ENCODE data around the gene MTMR12. TPM values are rescaled to one million over a fixed set of nuclear protein-coding genes. Genes with fewer than 3 reads are reported as not detected.
A peak's percentile ranks its signal among the peaks of the same experiment; 100 is the strongest.

MTMR12 gene, protein sequence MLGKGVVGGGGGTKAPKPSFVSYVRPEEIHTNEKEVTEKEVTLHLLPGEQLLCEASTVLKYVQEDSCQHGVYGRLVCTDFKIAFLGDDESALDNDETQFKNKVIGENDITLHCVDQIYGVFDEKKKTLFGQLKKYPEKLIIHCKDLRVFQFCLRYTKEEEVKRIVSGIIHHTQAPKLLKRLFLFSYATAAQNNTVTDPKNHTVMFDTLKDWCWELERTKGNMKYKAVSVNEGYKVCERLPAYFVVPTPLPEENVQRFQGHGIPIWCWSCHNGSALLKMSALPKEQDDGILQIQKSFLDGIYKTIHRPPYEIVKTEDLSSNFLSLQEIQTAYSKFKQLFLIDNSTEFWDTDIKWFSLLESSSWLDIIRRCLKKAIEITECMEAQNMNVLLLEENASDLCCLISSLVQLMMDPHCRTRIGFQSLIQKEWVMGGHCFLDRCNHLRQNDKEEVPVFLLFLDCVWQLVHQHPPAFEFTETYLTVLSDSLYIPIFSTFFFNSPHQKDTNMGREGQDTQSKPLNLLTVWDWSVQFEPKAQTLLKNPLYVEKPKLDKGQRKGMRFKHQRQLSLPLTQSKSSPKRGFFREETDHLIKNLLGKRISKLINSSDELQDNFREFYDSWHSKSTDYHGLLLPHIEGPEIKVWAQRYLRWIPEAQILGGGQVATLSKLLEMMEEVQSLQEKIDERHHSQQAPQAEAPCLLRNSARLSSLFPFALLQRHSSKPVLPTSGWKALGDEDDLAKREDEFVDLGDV
- total RNA-seq = 10 to 100 TPM in 7 of 8 experiments, 1 to 10 TPM in 1; 6.3 to 22.1 (median 13.2) TPM

DNA sequence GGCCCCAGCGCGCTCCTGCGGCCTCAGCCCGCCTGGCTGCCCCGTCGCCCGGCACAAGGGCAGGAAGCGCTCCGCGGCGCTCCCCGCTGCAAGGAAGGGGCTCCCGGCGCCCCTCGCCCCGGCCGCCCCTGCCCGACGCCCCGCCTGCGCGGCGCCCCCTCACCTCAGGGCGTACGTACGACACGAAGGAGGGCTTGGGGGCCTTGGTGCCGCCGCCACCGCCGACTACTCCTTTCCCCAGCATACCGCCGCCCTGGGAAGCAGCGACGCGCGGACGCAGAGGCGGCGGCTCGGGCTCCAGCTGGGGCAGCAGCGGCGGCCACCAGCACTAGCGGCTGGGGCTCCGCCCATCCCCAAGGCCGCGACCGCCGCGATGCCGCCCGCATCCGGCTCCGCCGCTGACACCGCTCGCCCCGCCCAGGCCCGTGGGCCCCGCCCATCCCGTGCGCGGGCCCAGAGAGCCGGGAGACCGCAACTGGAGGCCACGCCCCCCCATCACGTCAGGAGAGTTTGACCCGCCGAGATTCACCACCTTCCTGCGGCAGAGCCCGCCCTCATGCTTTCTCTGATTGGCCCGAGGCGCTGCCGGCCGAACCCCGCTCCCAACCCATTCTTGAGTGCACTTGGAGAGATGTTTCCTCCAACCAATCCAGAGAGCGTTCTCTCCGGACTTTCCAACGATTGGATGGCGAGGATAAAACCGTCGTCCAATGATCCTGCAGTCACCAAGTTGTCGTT, at the start of gene MTMR12:
Gene MTMR12, minus strand, starts transcription at position 345 of the 738 bp plus-strand sequence. Its CDS starts 101 bp downstream, at position 244.
- Histone ChIP-seq H3K4me1 (replicated peaks in 1 of 2) (peaks cover 6 to 7% of the 10 kb centered on the region in 2 donors), H3K27ac (peak within 1 kb of the TSS; percentile 87 to 92), H3K4me3 (peak within 1 kb of the TSS; percentile 68 to 89 (median 79))
- WGBS, 10 experiments = 0% methylated on average over 1 to 11 of the region's 83 CpGs; no CpG with 5 or more reads in 5 of the 10 experiments
- ATAC-seq (replicated peaks in 6 of 8) = peak; percentile 92 to 95 (median 94)
- in situ Hi-C loops (cut with MboI; ENCODE audit: low pct_unique_long_range_greater_than_20kb in 2 of 9, low sequenced_read_pairs in 9 of 9, unreplicated experiment in 9 of 9) = no loop called here

DNA sequence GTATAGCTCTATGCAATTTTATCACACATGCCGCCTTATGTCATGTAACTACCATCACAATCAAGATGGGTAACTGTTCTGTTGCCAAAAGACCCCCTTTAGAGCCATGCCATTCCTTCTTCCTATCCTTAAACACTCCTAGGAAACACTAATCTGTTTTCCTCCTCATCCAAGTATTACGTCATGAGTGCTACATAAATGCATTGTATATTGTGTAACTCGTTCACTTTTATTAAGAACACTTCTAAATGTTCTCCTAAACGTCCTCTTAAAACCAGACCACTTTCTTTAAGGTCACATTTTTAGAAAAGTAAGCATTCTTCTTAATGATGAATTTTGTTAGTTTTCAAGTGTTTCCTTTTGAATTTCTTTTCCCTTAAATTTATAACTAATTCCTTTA, 49.8 kb upstream of the MTMR12 start:
- ATAC-seq (replicated peaks in 6 of 8) = no peak
- in situ Hi-C loops (cut with MboI; ENCODE audit: low pct_unique_long_range_greater_than_20kb in 2 of 9, low sequenced_read_pairs in 9 of 9, unreplicated experiment in 9 of 9) = no loop called here

DNA sequence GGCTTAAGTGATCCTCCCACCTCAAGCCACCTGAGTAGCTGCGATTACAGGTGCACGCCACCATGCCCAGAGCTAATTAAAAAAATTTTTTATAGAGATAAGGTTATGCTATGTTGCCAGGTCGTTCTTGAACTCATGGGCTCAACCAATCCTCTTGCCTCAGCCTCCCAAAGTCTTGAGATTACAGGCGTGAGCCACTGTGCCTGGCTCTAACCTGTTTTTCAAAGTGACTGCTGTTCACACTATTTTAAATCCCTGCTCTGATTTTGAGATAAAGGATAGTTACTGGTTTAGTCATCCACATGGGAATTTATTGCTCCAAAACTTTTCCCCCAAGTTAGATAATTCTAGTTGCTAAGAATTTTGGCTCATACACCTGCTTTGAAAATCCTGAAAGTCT, 48.2 kb upstream of the MTMR12 start:
- WGBS, 10 experiments = 88 to 100% (median 97%) methylated on average over 1 to 4 of the region's 4 CpGs; no CpG with 5 or more reads in 2 of the 10 experiments
- Histone ChIP-seq H3K27ac (no peak overlapping the region), H3K4me3 (no peak overlapping the region), H3K4me1 (replicated peaks in 1 of 2) (no peaks in the 10 kb centered on the region)
- no peak for ATAC-seq (replicated peaks in 6 of 8)
- in situ Hi-C loops (cut with MboI; ENCODE audit: low pct_unique_long_range_greater_than_20kb in 2 of 9, low sequenced_read_pairs in 9 of 9, unreplicated experiment in 9 of 9) = no loop called here

More for the DNA sequence above, 49.8 kb upstream of the MTMR12 start:
- H3K4me3 ChIP-seq = no peak overlapping the region
- H3K27ac ChIP-seq = no peak overlapping the region
- 67 to 100% (median 94%) methylated on average over 2 to 4 of the region's 4 CpGs; no CpG with 5 or more reads in 1 of the 10 experiments for WGBS, 10 experiments
- no peaks in the 10 kb centered on the region for H3K4me1 ChIP-seq (replicated peaks in 1 of 2)

DNA sequence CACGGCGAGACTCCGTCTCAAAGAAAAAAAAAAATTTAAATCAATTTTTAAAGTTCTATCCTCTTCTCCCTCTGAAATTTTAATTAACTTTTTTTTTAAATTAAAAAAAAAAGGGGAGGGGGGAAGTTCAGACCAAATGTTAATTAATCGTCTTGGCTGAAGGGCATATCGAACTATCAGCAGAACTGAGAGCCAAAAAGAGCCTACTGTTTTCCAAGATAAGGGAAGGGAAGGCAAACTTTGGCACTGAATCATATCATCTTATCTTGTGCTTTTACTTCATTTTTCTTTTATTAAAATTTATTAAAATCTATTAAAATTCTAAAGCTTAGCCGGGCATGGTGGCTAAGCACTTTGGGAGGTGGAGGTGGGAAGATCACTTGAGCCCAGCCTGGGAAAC, 45.9 kb upstream of the MTMR12 start:
- Histone ChIP-seq H3K4me3 (no peak overlapping the region), H3K4me1 (replicated peaks in 1 of 2) (no peaks in the 10 kb centered on the region), H3K27ac (no peak overlapping the region)
- in situ Hi-C loops (cut with MboI; ENCODE audit: low pct_unique_long_range_greater_than_20kb in 2 of 9, low sequenced_read_pairs in 9 of 9, unreplicated experiment in 9 of 9) = no loop called here
- no peak for ATAC-seq (replicated peaks in 6 of 8)
- 14 to 100% (median 87%) methylated on average over 1 to 6 of the region's 6 CpGs; no CpG with 5 or more reads in 1 of the 10 experiments for WGBS, 10 experiments

DNA sequence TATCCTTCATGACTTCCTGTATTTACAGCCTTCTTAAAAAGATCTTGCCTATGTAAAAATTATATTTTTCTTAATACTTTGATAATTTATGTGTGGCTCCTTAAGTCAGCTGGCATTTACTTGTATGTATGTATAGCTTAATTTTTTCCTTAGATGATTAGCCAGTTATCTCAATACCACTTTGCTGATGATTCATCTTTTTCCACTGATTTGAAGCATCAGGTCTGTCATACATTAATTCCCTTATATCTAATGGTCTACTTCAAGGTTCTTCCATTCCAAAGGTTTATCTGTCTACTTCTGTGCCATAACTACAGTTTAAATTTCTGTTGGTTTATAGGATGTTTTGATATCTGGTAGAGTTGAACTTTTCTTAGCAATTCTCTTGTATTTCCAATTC, 44.9 kb upstream of the MTMR12 start:
- no peak for ATAC-seq (replicated peaks in 6 of 8)
- H3K4me1 ChIP-seq (replicated peaks in 1 of 2) = no peaks in the 10 kb centered on the region
- no peak overlapping the region for H3K27ac ChIP-seq
- H3K4me3 ChIP-seq = no peak overlapping the region
- in situ Hi-C loops (cut with MboI; ENCODE audit: low pct_unique_long_range_greater_than_20kb in 2 of 9, low sequenced_read_pairs in 9 of 9, unreplicated experiment in 9 of 9) = no loop called here

DNA sequence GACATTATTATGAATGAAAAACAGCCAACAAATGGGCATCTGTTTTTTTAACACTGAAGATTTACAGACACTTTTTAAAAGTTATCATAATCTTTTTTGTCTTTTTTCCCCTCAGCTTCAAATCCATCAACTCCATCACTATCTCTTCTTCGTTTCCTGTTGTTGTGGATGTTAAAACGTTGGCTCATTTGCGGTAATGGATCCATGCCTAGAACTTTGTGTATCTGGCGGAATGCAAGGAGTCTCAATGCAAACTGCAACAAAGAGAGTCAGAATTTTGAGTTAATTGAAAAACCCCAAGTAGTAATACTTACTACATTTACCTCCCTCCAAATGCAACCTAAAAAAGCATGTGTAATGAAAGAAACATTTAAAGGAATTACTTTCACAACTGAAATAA, 42.9 kb upstream of the MTMR12 start:
- WGBS, 10 experiments = 50 to 100% (median 93%) methylated on average over 1 to 4 of the region's 4 CpGs; no CpG with 5 or more reads in 1 of the 10 experiments
- Histone ChIP-seq H3K27ac (no peak overlapping the region), H3K4me3 (no peak overlapping the region), H3K4me1 (replicated peaks in 1 of 2) (no peaks in the 10 kb centered on the region)
- in situ Hi-C loops (cut with MboI; ENCODE audit: low pct_unique_long_range_greater_than_20kb in 2 of 9, low sequenced_read_pairs in 9 of 9, unreplicated experiment in 9 of 9) = no loop called here
- no peak for ATAC-seq (replicated peaks in 6 of 8)

DNA sequence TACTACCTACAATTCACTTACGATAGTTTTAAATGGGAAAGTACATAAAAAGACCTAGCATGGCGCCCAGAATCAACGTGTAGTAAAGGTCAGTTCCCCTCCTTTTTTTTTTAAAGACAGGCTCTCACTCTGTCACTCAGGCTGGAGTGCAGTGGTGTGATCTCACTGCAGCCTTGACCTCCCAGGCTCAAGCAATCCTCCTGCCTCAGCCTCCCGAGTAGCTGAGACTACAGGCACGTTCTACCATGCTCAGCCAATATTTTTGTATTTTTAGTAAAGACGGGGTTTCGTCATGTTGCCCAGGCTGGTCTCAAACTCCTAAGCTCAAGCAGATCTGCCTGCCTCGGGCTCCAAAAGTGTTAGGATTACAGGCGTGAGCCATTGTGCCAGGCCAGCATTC, 40.7 kb upstream of the MTMR12 start:
- Histone ChIP-seq H3K4me3 (no peak overlapping the region), H3K4me1 (replicated peaks in 1 of 2) (no peaks in the 10 kb centered on the region), H3K27ac (no peak overlapping the region)
- in situ Hi-C loops (cut with MboI; ENCODE audit: low pct_unique_long_range_greater_than_20kb in 2 of 9, low sequenced_read_pairs in 9 of 9, unreplicated experiment in 9 of 9) = no loop called here
- WGBS, 10 experiments = 69 to 100% (median 98%) methylated on average over 4 to 7 of the region's 9 CpGs; no CpG with 5 or more reads in 2 of the 10 experiments
- no peak for ATAC-seq (replicated peaks in 6 of 8)

DNA sequence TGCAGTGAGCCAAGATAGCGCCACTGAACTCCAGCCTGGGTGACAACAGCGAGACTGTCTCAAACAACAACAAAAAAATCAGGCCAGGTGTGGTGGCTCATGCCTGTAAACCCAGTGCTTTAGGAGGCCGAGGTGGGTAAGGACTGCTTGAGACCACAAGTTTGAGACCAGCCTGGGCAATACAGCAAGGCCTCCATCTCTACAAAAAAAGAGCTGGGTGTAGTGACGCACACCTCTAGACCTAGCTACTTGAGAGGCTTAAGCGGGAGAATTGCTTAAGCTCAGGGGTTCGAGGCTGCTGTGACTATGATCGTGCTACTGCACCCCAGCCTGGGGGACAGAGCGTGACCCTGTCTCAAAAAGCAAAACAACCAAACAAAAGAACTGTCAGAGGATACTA, 39.9 kb upstream of the MTMR12 start:
- no peak for ATAC-seq (replicated peaks in 6 of 8)
- Histone ChIP-seq H3K4me1 (replicated peaks in 1 of 2) (no peaks in the 10 kb centered on the region), H3K4me3 (no peak overlapping the region), H3K27ac (no peak overlapping the region)
- 0 to 100% (median 100%) methylated on average over 1 to 8 of the region's 8 CpGs; no CpG with 5 or more reads in 4 of the 10 experiments for WGBS, 10 experiments
- in situ Hi-C loops (cut with MboI; ENCODE audit: low pct_unique_long_range_greater_than_20kb in 2 of 9, low sequenced_read_pairs in 9 of 9, unreplicated experiment in 9 of 9) = no loop called here

DNA sequence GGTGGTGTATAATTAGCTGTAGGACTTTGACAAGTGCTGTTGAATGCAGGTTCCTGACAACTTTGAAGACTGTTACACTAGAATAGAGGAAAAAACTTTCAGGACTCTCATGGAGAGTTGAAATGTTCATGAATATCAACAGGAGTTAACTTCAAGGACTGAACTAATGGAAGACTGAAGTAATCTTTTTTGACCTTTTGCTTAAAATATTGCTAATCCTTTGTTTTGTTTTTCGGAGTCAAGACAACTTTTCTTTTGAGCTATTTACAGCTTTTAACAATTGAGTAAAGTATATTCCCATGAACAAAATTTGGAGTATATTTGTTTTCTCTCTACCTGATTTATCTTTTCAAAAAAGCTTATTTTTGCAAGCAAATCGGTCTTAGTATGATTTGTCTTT, 34.1 kb upstream of the MTMR12 start:
- WGBS, 10 experiments = 44 to 100% (median 98%) methylated on average over 1 to 2 of the region's 2 CpGs
- in situ Hi-C loops (cut with MboI; ENCODE audit: low pct_unique_long_range_greater_than_20kb in 2 of 9, low sequenced_read_pairs in 9 of 9, unreplicated experiment in 9 of 9) = no loop called here
- no peak for ATAC-seq (replicated peaks in 6 of 8)
- Histone ChIP-seq H3K27ac (no peak overlapping the region), H3K4me1 (replicated peaks in 1 of 2) (no peaks in the 10 kb centered on the region), H3K4me3 (no peak overlapping the region)

DNA sequence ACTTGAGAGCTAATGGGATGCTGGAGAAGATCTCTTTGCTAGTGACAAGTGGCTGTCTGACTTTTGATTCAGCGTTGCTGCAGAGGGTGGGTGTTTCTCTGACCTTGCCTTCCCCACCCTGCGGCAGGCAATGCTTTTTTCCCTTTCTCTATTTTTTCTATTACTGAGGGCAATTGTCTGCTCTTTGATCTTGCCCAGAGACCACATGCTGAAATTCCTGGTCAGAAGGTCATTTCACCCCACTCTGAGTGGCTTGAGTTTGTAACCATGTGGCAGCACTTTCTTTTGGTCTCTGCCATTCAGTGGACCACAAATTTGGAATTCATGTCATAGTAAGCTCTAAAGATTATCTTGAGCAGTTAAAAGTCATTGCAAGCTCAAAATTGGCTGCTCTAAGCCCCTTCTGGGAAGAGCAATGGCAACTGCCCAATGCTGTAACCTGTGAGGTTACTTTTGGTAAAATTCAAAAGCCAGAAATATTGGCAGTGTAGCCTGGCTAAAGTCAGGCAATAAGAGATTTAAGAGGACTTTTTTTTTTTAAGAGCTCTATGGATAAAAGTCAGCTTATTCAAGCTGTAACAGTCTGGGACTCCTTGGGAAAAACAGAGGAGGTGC, 30.4 kb upstream of the MTMR12 start:
- Histone ChIP-seq H3K4me3 (no peak overlapping the region), H3K4me1 (replicated peaks in 1 of 2) (no peaks in the 10 kb centered on the region), H3K27ac (no peak overlapping the region)
- 72 to 100% (median 81%) methylated on average over 1 to 2 of the region's 2 CpGs; no CpG with 5 or more reads in 4 of the 10 experiments for WGBS, 10 experiments
- in situ Hi-C loops (cut with MboI; ENCODE audit: low pct_unique_long_range_greater_than_20kb in 2 of 9, low sequenced_read_pairs in 9 of 9, unreplicated experiment in 9 of 9) = no loop called here
- no peak for ATAC-seq (replicated peaks in 6 of 8)

DNA sequence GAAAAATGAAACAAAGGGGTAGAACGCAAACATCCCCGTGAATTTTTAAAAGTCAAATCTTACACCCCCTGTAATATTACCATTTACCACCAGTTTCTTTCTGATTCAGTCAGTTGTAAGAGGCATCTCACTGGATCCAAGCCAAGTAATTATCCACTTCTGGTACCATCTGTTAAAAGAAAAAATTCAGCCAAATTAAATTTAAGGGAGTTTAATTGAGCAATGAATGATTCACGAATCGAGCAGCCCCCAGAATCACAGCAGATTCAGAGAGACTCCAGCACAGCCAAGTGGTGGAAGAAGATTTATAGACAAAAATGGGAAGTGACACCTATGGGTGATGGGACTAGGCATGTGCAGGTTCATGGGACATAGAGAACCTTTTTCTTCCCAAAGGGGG, 29.9 kb upstream of the MTMR12 start:
- no peak overlapping the region for H3K4me3 ChIP-seq
- peak in 1 of 8 experiments; percentile 21 for ATAC-seq (replicated peaks in 6 of 8)
- 0 to 94% (median 41%) methylated on average over 1 to 4 of the region's 4 CpGs; no CpG with 5 or more reads in 1 of the 10 experiments for WGBS, 10 experiments
- H3K4me1 ChIP-seq (replicated peaks in 1 of 2) = no peaks in the 10 kb centered on the region
- no peak overlapping the region for H3K27ac ChIP-seq
- in situ Hi-C loops (cut with MboI; ENCODE audit: low pct_unique_long_range_greater_than_20kb in 2 of 9, low sequenced_read_pairs in 9 of 9, unreplicated experiment in 9 of 9) = no loop called here

DNA sequence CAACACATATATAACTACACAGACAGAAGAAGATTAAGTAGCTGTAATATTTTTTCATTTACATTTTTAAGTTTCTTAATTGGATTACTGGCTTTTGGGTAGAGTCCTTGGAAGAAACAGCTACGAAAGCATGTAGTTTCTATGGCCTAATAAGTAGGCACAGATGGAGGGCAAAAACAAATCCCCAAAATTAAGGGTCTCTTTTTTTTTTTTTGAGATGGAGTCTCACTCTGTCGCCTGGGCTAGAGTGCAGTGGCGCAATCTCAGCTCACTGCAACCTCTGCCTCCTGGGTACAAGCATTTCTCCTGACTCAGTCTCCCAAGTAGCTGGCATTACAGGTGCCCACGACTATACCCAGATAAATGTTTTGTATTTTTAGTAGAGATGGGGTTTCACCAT, 27.1 kb upstream of the MTMR12 start:
- no peaks in the 10 kb centered on the region for H3K4me1 ChIP-seq (replicated peaks in 1 of 2)
- in situ Hi-C loops (cut with MboI; ENCODE audit: low pct_unique_long_range_greater_than_20kb in 2 of 9, low sequenced_read_pairs in 9 of 9, unreplicated experiment in 9 of 9) = no loop called here
- H3K4me3 ChIP-seq = no peak overlapping the region
- no peak for ATAC-seq (replicated peaks in 6 of 8)
- WGBS, 10 experiments = 0 to 83% (median 20%) methylated on average over 1 to 4 of the region's 4 CpGs; no CpG with 5 or more reads in 1 of the 10 experiments
- no peak overlapping the region for H3K27ac ChIP-seq
